ENCODE measurements around the gene DACT2. TPM values are rescaled to one million over a fixed set of nuclear protein-coding genes. Genes with fewer than 3 reads are reported as not detected.

Gene DACT2
- total and polyA plus RNA-seq, 2 of the 8 experiments (the other 6 are each of a cell fraction or from before 2014, with no cell fraction given) = 2.9 to 3.1 TPM

GRCh38 chr6:168333491-168333890 is 13.9 kb upstream of the DACT2 start (continued):
- TF ChIP-seq CHD7 (IDR thresholded peaks at IDR 0.05; ENCODE audit: insufficient replicate concordance, low read length) (no peak), ATF3 (IDR thresholded peaks at IDR 0.05; ENCODE audit: insufficient read depth, low read depth, low read length) (no peak), EP300 (IDR thresholded peaks at IDR 0.05; ENCODE audit: borderline replicate concordance in 1 of 2, low read depth in 2 of 2, low read length in 2 of 2) (no peak), CHD2 (IDR thresholded peaks at IDR 0.05; ENCODE audit: low read length) (no peak)
